Measurements from ENCODE around the gene TMEM219. TPM values are rescaled to one million over a fixed set of nuclear protein-coding genes. Genes with fewer than 3 reads are reported as not detected.

TMEM219 gene
- total RNA-seq, 3 donors from 2014 or later (not counting 1 experiment from before 2014, with no cell fraction given), result 50.2 to 69.5 (median 50.8) TPM

DNA sequence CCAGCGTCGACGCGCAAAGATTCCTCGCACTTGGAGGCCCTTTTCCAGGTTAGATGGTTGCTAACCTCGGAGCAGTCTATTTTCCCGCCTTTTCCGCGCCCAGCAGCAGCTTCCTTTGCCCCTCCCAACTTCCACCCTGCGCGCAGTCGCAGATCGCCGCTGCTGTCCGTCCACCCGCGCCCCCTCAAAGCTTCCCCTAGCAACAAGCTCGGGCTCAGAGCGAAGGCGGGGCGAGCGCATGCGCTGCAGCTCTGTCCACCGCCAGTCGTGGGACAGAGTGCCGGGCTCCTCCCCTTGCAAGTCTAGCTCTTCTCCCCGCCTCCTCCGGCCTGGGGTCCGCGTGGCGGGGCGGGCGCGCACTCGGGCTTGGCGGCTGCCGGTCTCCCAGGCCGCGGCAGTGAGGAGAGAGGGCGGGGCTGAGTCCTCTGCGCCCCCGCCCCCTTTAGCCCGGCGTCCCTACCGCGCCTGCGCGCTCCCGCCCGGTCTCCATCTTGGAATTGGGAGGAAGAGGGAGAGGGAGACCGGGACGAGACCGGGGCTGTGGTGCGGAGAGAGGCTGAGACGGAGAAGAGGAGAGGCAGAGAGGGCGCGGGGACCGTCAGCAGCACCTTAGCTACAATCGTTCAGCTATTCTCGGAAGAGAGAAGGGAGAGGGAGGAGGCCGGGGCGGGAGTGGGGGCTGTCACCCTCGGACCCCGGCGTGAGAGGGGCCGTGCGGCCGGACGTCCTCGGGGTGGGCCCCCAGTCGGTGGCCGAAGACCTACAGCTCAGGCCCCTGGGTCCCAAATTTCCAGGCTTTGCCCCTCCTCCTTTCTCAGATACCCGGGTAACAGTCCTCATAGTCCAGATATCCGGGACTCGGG, 11.7 kb downstream of the TMEM219 start, which contains the start of gene TAOK2:
Gene TAOK2 (plus strand): TSS at position 485 of the 863 bp plus-strand sequence. CDS start 3,905 bp downstream, outside the sequence.
- Mint-ChIP-seq H3K4me3 (peak within 1 kb of the TSS; percentile 95), H3K27ac (peak within 1 kb of the TSS; percentile 64 to 96), H3K9me3 (no peaks in the 10 kb centered on the region), H3K4me1 (peaks cover 28 to 52% of the 10 kb centered on the region in 2 donors), H3K27me3 (ENCODE audit: low read depth in 2 of 2) (no peaks in the 10 kb centered on the region), H3K36me3 (peaks cover 3% of the 10 kb centered on the region)
- Histone ChIP-seq H3K4me3 (ENCODE audit: low read length) (peak within 1 kb of the TSS; percentile 84), H3K36me3 (ENCODE audit: control insufficient read depth, insufficient read depth, low read length) (peaks cover 8% of the 10 kb centered on the region), H3K27me3 (ENCODE audit: control insufficient read depth, insufficient read depth, low read length) (no peaks in the 10 kb centered on the region), H3K27ac (ENCODE audit: low read length) (peak within 1 kb of the TSS; percentile 71), H3K4me1 (ENCODE audit: control insufficient read depth, insufficient read depth, low read length) (peaks cover 30% of the 10 kb centered on the region), H3K9me3 (ENCODE audit: control insufficient read depth, insufficient read depth, low read length) (no peaks in the 10 kb centered on the region)
- DNase-seq, result peak; percentile 93 to 96
- 4% methylated on average over 75 of the region's 75 CpGs for WGBS (ENCODE audit: insufficient coverage)
- TF ChIP-seq, protein P1, sequence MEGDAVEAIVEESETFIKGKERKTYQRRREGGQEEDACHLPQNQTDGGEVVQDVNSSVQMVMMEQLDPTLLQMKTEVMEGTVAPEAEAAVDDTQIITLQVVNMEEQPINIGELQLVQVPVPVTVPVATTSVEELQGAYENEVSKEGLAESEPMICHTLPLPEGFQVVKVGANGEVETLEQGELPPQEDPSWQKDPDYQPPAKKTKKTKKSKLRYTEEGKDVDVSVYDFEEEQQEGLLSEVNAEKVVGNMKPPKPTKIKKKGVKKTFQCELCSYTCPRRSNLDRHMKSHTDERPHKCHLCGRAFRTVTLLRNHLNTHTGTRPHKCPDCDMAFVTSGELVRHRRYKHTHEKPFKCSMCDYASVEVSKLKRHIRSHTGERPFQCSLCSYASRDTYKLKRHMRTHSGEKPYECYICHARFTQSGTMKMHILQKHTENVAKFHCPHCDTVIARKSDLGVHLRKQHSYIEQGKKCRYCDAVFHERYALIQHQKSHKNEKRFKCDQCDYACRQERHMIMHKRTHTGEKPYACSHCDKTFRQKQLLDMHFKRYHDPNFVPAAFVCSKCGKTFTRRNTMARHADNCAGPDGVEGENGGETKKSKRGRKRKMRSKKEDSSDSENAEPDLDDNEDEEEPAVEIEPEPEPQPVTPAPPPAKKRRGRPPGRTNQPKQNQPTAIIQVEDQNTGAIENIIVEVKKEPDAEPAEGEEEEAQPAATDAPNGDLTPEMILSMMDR (IDR thresholded peaks at IDR 0.05), result no peak
- intact Hi-C loops (cut with micrococcal nuclease), result loop anchor here (1.0 to 5.0 kb wide), 4 partner anchors 12 to 166 kb away; partner anchors contain the start of genes INO80E, KCTD13 and MAZ
- peak; percentile 97 to 99 (median 97) for ATAC-seq

DNA sequence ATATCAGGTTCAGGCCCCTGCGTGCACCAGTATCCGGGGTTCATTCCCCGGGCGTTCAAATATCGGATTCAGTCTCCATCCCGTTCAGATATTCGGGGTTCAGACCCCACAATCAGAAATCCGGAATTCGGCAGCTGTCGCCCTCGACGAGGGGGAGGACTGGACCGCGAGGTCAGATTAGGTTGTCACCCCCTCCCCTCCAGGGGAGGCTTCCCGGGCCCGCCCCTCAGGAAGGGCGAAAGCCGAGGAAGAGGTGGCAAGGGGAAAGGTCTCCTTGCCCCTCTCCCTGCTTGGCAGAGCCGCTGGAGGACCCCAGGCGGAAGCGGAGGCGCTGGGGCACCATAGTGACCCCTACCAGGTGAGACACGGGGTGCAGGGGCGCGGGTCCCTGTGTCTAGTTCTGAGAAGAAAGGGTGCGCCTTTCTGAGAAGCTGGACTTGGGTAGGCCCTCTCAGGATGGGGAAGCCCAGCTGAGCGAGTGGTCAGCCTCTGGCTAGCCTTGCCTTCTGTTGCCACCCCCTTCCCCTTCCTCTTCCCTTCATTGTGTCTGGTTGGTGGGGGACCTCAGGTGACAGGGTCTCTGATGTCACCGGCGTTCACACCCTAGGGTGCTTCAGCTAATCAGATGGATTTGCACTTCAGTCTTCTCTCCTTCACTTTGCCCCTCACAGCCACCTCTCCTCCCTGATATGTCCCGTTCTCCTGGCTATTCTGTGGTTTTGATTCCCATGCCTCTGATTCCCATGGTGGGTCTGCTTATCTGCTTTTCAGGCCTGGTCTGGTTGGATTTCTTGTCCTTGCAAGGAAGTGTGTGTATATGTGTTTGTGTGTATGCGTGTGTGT, 12.6 kb downstream of the TMEM219 start:
- Histone ChIP-seq H3K9me3 (ENCODE audit: control insufficient read depth, insufficient read depth, low read length) (no peaks in the 10 kb centered on the region), H3K27me3 (ENCODE audit: control insufficient read depth, insufficient read depth, low read length) (no peaks in the 10 kb centered on the region), H3K4me1 (ENCODE audit: control insufficient read depth, insufficient read depth, low read length) (peaks cover 30% of the 10 kb centered on the region), H3K36me3 (ENCODE audit: control insufficient read depth, insufficient read depth, low read length) (peaks cover 16% of the 10 kb centered on the region), H3K4me3 (ENCODE audit: low read length) (peak overlapping the region; percentile 84), H3K27ac (ENCODE audit: low read length) (peak overlapping the region; percentile 71)
- intact Hi-C loops (cut with micrococcal nuclease), result loop anchor here (5.0 kb wide), 1 partner anchor 167 kb away; the partner anchor contains the start of gene MAZ
- Mint-ChIP-seq H3K4me1 (peaks cover 26 to 52% of the 10 kb centered on the region in 2 donors), H3K4me3 (peak overlapping the region; percentile 95), H3K27ac (peak overlapping the region; percentile 64 to 96), H3K9me3 (no peaks in the 10 kb centered on the region), H3K36me3 (no peaks in the 10 kb centered on the region), H3K27me3 (ENCODE audit: low read depth in 2 of 2) (no peaks in the 10 kb centered on the region)
- DNase-seq (peak in 1 of 2 donors; percentile 53), ATAC-seq (peak in 2 of 3 donors; percentile 7 to 9)
- 2% methylated on average over 29 of the region's 31 CpGs for WGBS (ENCODE audit: insufficient coverage)
- TF ChIP-seq, protein P1 (IDR thresholded peaks at IDR 0.05), result no peak

DNA sequence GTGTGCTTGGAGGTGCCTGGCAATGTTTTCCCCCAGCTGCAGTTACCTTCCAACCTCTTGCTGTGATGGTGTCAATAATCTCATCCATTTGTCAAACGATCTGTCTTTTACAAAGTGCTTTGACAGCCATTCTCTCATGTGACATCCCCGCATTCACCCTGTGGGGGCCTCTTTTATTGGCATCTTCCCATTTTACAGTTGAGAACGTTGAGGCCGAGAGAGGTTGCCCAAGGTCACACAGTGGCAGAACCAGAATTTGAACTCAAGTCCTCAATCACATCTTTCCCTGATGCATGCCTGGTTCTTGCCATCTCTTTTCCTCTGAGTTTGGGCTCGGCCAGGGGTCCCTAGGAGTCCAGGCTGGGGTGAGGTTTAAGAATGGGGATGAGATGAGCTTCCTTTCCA, 13.3 kb downstream of the TMEM219 start:
- Mint-ChIP-seq H3K4me1 (peaks cover 26 to 52% of the 10 kb centered on the region in 2 donors), H3K27ac (peak overlapping the region; percentile 64 to 96), H3K27me3 (ENCODE audit: low read depth in 2 of 2) (no peaks in the 10 kb centered on the region), H3K36me3 (peaks cover 1% of the 10 kb centered on the region), H3K4me3 (peak overlapping the region; percentile 95), H3K9me3 (no peaks in the 10 kb centered on the region)
- peaks cover 19% of the 10 kb centered on the region for H3K36me3 ChIP-seq (ENCODE audit: control insufficient read depth, insufficient read depth, low read length)
- intact Hi-C loops (cut with micrococcal nuclease), result no loop called here
- H3K9me3 ChIP-seq (ENCODE audit: control insufficient read depth, insufficient read depth, low read length), result no peaks in the 10 kb centered on the region
- DNase-seq, result no peak
- no peaks in the 10 kb centered on the region for H3K27me3 ChIP-seq (ENCODE audit: control insufficient read depth, insufficient read depth, low read length)
- H3K27ac ChIP-seq (ENCODE audit: low read length), result peak overlapping the region; percentile 6
- H3K4me1 ChIP-seq (ENCODE audit: control insufficient read depth, insufficient read depth, low read length), result peaks cover 30% of the 10 kb centered on the region
- TF ChIP-seq, protein P1 (IDR thresholded peaks at IDR 0.05), result no peak
- H3K4me3 ChIP-seq (ENCODE audit: low read length), result no peak overlapping the region
- ATAC-seq, result no peak
- WGBS (ENCODE audit: insufficient coverage), result 74% methylated on average over 5 of the region's 5 CpGs

Measured in natural killer cell (primary cell).